KOPT-K1 (cell line): ENCODE results near the gene KRTAP2-2.
"Not testable (repeated sequence)": the region's sequence is repeated elsewhere in the genome, so short reads cannot be mapped to it uniquely, and the experiment has no call there.

Source experiments
- H3K27ac ChIP-seq: fragments of 200-600 bp; sonication (generic); 2 replicates; pipeline ENCODE4 v1.5.1; 2016; ENCODE audit warnings: antibody characterized with exemption, mild to moderate bottlenecking, low read depth, low read length; ENCODE audit not compliant: poor library complexity, severe bottlenecking
- H3K36me3 ChIP-seq: fragments of 200-600 bp; sonication (generic); 2 replicates; pipeline ENCODE4 v1.5.1; 2017; ENCODE audit warnings: antibody characterized with exemption, mild to moderate bottlenecking, low read length, moderate library complexity; ENCODE audit not compliant: insufficient read depth
- H3K9me3 ChIP-seq: fragments of 200-600 bp; sonication (generic); 2 replicates; pipeline ENCODE4 v1.5.1; 2017; ENCODE audit warnings: antibody characterized with exemption, low read length, mild to moderate bottlenecking; ENCODE audit not compliant: insufficient read depth, poor library complexity, severe bottlenecking

The KRTAP2-2 gene

DNA sequence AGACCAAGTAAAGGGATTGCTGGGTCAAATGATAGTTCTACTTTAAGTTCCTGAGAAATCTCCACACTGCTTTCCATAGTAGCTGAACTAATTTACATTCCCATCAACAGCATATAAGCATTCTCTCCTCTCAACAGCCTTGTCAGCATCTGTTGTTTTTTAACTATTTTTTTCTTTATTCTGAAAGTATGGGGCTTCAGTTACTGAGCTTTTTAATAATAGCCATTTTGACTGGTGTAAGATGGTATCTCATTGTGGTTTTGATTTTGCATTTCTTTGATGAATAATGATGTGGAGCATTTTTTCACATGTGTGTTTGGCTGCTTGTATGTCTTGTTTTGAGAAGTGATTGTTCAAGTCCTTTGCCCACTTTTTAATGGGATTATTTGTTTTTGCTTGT, 2.5 kb downstream of the KRTAP2-2 start:
- Histone ChIP-seq H3K27ac (no peak overlapping the region), H3K36me3 (no peaks in the 10 kb centered on the region), H3K9me3 (peaks cover 4% of the 10 kb centered on the region)

- Histone ChIP-seq H3K36me3 (no peaks in the 10 kb centered on the region), H3K27ac (no peak overlapping the region), H3K9me3 (no peaks in the 10 kb centered on the region)
Observed at GRCh38 chr17:41049110-41049509, 5.9 kb downstream of the KRTAP2-2 start.

DNA sequence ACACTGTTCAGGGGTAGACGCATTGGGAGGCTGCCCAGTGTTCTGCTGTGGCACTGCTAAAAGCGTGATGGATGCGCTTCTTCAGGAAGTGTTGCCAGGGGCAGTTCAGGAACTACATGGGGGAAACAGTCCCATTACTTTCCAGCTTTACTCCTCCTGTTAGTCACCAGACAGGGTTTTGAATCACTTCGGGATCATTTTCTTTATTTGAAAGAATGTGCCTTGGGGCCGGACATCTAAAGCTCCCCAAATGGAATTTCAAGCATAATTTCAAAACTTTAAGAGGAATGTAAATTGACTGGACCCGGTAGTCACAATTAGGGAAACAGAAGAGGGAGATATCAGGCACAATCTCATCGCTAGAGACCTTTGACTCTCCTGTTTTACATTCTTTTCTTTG, 6.6 kb downstream of the KRTAP2-2 start:
- no peak overlapping the region for H3K27ac ChIP-seq

GRCh38 chr17:41046735-41047465, 8.1 kb downstream of the KRTAP2-2 start, which contains the start of gene KRTAP2-1:
TSS of gene KRTAP2-1 (minus strand) at chr17:41047316. CDS start at chr17:41047267, 49 bp downstream.
- H3K9me3 ChIP-seq = peaks cover 12% of the 10 kb centered on the region
- H3K27ac ChIP-seq, H3K36me3 ChIP-seq: not testable (repeated sequence)

More for the DNA sequence above, 6.6 kb downstream of the KRTAP2-2 start:
- Histone ChIP-seq H3K36me3 (no peaks in the 10 kb centered on the region), H3K9me3 (peaks cover 3% of the 10 kb centered on the region)

GRCh38 chr17:41042953-41043352, 12.1 kb downstream of the KRTAP2-2 start:
- no peaks in the 10 kb centered on the region for H3K36me3 ChIP-seq
- peaks cover 12% of the 10 kb centered on the region for H3K9me3 ChIP-seq
- no peak overlapping the region for H3K27ac ChIP-seq

GRCh38 chr17:41040783-41041571, 14.1 kb downstream of the KRTAP2-2 start, which contains the start of gene KRTAP1-1:
TSS of gene KRTAP1-1 (minus strand) at chr17:41041450. CDS start at chr17:41041397, 53 bp downstream.
- not testable (repeated sequence) for H3K36me3 ChIP-seq, H3K27ac ChIP-seq
- H3K9me3 ChIP-seq = peaks cover 12% of the 10 kb centered on the region

DNA sequence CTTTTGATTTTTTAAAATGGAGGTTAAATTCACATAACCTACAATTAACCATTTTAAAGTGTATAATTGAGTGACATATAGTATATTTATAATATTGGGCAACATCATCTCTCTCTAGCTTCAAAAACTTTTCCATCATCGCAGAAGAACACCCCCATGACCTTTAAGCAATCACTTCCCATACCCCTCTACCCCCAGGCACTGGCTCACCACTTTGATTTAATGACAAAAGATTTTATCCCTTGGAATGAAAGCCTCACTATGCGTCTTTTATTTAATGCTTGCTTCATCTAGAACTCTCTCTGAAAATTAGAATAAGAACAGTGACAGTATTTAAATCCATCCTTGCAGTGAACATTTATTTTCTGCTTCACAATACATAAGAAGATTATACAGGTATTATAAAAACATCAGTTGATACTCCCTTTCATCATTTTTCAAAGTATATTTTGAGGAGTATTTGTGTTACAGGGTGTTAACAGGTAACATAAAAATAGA, 17.1 kb downstream of the KRTAP2-2 start:
- peaks cover 6% of the 10 kb centered on the region for H3K9me3 ChIP-seq
- H3K36me3 ChIP-seq = no peaks in the 10 kb centered on the region
- H3K27ac ChIP-seq = no peak overlapping the region

- H3K27ac ChIP-seq, H3K9me3 ChIP-seq, H3K36me3 ChIP-seq: not testable (repeated sequence)
Observed at GRCh38 chr17:41034346-41034935, 20.6 kb downstream of the KRTAP2-2 start, which contains the start of gene KRTAP1-3. TSS of gene KRTAP1-3 (minus strand) at chr17:41034874. CDS start at chr17:41034821, 53 bp downstream.

- Histone ChIP-seq H3K36me3 (no peaks in the 10 kb centered on the region), H3K9me3 (no peaks in the 10 kb centered on the region), H3K27ac (no peak within 1 kb of the TSS)
Observed at GRCh38 chr17:41029633-41030245, 25.3 kb downstream of the KRTAP2-2 start, which contains the start of gene KRTAP1-4. TSS of gene KRTAP1-4 (minus strand) at chr17:41030195. CDS start at chr17:41030078, 117 bp downstream.

- no peaks in the 10 kb centered on the region for H3K36me3 ChIP-seq
- H3K9me3 ChIP-seq = no peaks in the 10 kb centered on the region
- no peak within 1 kb of the TSS for H3K27ac ChIP-seq
Observed at GRCh38 chr17:41026715-41027471, 28.1 kb downstream of the KRTAP2-2 start, which contains the start of gene KRTAP1-5. TSS of gene KRTAP1-5 (minus strand) at chr17:41027208. CDS start at chr17:41027155, 53 bp downstream.

GRCh38 chr17:41024697-41025096, 30.3 kb downstream of the KRTAP2-2 start:
- H3K36me3 ChIP-seq = no peaks in the 10 kb centered on the region
- H3K27ac ChIP-seq = no peak overlapping the region
- no peaks in the 10 kb centered on the region for H3K9me3 ChIP-seq

DNA sequence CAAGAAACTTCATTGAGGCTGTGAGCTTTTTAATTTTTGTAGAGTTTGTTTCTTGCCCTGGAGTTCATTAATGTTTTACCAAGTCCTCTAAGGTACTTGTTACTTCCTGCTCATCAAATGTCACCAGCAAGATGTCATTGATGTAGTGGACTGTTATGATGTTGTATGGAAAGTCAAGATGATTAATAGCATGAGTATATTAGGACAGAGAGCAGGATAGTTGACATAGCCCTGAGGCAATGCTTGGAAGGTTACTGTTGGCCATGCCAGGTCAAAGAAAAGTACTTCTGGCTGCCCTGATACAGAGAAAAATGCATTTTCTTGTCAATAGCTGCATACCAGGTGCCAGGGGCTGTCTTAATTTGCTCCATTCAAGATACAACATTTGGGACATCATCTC, 34.7 kb downstream of the KRTAP2-2 start:
- Histone ChIP-seq H3K36me3 (no peaks in the 10 kb centered on the region), H3K9me3 (no peaks in the 10 kb centered on the region), H3K27ac (no peak overlapping the region)

- Histone ChIP-seq H3K36me3 (no peaks in the 10 kb centered on the region), H3K9me3 (no peaks in the 10 kb centered on the region), H3K27ac (no peak overlapping the region)
Observed at GRCh38 chr17:41019415-41019814, 35.6 kb downstream of the KRTAP2-2 start.

DNA sequence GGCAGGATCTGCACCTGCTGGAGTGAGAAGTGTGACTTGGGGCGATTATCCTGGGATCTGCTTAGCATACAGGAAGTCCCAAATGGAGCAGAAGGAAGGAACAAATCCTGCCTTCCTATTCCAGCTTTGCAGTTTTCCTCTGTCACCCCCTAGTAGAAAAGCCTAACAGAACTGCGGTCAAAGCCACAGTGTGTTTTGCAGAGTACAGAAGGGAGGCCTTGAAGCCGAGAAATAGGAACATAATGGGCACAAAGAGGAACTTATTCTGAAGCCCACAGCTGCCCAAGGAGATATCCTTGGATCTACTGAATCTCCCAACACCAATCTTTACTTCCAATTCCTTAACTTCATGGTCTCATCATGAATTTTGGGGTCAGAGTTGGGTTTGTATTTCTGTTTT, 36.5 kb downstream of the KRTAP2-2 start:
- H3K27ac ChIP-seq = no peak overlapping the region
- no peaks in the 10 kb centered on the region for H3K36me3 ChIP-seq
- no peaks in the 10 kb centered on the region for H3K9me3 ChIP-seq
